ENCODE results near the gene FBLN5. TPM values are rescaled to one million over a fixed set of nuclear protein-coding genes. Genes with fewer than 3 reads are reported as not detected.

Gene FBLN5
- total RNA-seq, 1 experiment from 2014 or later, result 0.23 TPM

DNA sequence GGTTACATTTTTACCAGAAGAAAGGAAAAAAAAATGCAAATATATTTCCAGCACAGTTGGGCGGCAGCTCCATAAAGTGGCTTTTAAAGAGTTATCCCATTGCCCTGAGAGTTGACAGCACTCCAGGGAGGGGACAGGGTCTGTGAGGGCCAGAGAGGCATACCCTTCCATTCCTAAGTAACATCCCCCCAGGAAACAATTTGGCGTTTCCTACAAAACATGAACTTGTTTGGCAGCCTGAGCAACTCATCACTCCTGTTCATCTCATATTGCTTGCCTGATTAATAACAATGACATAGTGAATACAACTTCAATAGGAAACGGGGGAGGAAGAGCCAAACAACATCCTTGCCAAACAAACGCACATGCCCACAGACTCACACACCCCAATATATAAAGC lies 103.5 kb downstream of the FBLN5 start:
- intact Hi-C loops (cut with micrococcal nuclease; ENCODE audit: unreplicated experiment) (no loop called here), in situ Hi-C loops (cut with HindIII; ENCODE audit: low pct_unique_long_range_greater_than_20kb, low sequenced_read_pairs) (no loop called here)
- ATAC-seq, result no peak
- no peak overlapping the region for H3K4me3 ChIP-seq (ENCODE audit: low read depth in 2 of 2, low read length in 2 of 2)
- no TSS peak for BruUV-seq (replicated peaks)
- ChIA-PET POLR2A (no interaction called here), CTCF (no interaction called here)
- H3K9me3 ChIP-seq (ENCODE audit: control insufficient read depth, insufficient read depth, low read depth, low read length), result no peaks in the 10 kb centered on the region
- no peaks in the 10 kb centered on the region for H3K36me3 ChIP-seq (ENCODE audit: control insufficient read depth, insufficient read depth, low read length)
- no peak overlapping the region for H3K27ac ChIP-seq (ENCODE audit: low read length)
- H3K4me1 ChIP-seq (ENCODE audit: control insufficient read depth, insufficient read depth, low read length), result no peaks in the 10 kb centered on the region
- TF ChIP-seq, protein P1, sequence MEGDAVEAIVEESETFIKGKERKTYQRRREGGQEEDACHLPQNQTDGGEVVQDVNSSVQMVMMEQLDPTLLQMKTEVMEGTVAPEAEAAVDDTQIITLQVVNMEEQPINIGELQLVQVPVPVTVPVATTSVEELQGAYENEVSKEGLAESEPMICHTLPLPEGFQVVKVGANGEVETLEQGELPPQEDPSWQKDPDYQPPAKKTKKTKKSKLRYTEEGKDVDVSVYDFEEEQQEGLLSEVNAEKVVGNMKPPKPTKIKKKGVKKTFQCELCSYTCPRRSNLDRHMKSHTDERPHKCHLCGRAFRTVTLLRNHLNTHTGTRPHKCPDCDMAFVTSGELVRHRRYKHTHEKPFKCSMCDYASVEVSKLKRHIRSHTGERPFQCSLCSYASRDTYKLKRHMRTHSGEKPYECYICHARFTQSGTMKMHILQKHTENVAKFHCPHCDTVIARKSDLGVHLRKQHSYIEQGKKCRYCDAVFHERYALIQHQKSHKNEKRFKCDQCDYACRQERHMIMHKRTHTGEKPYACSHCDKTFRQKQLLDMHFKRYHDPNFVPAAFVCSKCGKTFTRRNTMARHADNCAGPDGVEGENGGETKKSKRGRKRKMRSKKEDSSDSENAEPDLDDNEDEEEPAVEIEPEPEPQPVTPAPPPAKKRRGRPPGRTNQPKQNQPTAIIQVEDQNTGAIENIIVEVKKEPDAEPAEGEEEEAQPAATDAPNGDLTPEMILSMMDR (IDR thresholded peaks at IDR 0.05), result no peak
- TF ChIP-seq REST (IDR thresholded peaks at IDR 0.05; ENCODE audit: insufficient read depth in 1 of 2, low read depth in 2 of 2, low read length in 1 of 2), result no peak
- DNase-seq (ENCODE audit: low read depth, low spot score), result no peak
- no peaks in the 10 kb centered on the region; the same call in 1 of the 2 replicates for H3K27me3 ChIP-seq (ENCODE audit: control insufficient read depth, insufficient read depth, low read length)

DNA sequence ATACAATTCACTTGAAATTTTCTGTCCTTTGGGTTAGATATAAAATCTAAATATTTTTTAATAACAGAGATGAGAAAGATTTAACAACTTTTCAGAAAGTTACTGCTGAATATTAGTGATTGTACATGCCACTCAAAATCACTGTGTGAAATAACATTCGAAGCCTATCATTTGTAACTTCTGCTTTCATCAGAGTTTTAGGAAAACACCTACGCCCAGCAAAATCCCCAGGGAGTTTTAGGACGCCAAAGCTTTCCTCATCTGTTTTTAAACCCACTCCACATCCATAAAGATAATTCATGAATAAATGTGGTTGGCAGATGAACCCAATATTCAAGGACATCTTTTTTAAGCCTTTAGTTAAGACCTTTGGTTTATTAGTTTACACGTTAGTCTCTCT lies 104.1 kb downstream of the FBLN5 start:
- H3K4me3 ChIP-seq (ENCODE audit: low read depth in 2 of 2, low read length in 2 of 2), result no peak overlapping the region
- ChIA-PET CTCF (no interaction called here), POLR2A (interaction anchor here (0.6 kb wide), 1 partner anchor 15 kb away, joined by 3 read pairs; no protein-coding TSS in a partner anchor)
- H3K4me1 ChIP-seq (ENCODE audit: control insufficient read depth, insufficient read depth, low read length), result no peaks in the 10 kb centered on the region
- no peak overlapping the region for H3K27ac ChIP-seq (ENCODE audit: low read length)
- DNase-seq (ENCODE audit: low read depth, low spot score) (no peak), ATAC-seq (no peak)
- peaks cover 2% of the 10 kb centered on the region; the same call in 1 of the 2 replicates for H3K27me3 ChIP-seq (ENCODE audit: control insufficient read depth, insufficient read depth, low read length)
- TF ChIP-seq SIN3A (IDR thresholded peaks at IDR 0.05; ENCODE audit: borderline replicate concordance, insufficient read depth, low read depth, low read length) (no peak), POLR2AphosphoS5 (IDR thresholded peaks at IDR 0.05; ENCODE audit: low read depth, low read length) (no peak), TCF7L2 (IDR thresholded peaks at IDR 0.05; ENCODE audit: low read depth, low read length) (no peak), REST (IDR thresholded peaks at IDR 0.05; ENCODE audit: insufficient read depth in 1 of 2, low read depth in 2 of 2, low read length in 1 of 2) (no peak)
- TF ChIP-seq, protein P1 (IDR thresholded peaks at IDR 0.05), result no peak
- intact Hi-C loops (cut with micrococcal nuclease; ENCODE audit: unreplicated experiment) (no loop called here), in situ Hi-C loops (cut with HindIII; ENCODE audit: low pct_unique_long_range_greater_than_20kb, low sequenced_read_pairs) (no loop called here)
- no peaks in the 10 kb centered on the region for H3K36me3 ChIP-seq (ENCODE audit: control insufficient read depth, insufficient read depth, low read length)
- no peaks in the 10 kb centered on the region for H3K9me3 ChIP-seq (ENCODE audit: control insufficient read depth, insufficient read depth, low read depth, low read length)
- BruUV-seq (replicated peaks), result no TSS peak

Measured in Panc1 (cell line).